HT1080 (cell line): ENCODE measurements around the gene MICAL1. TPM values are rescaled to one million over a fixed set of nuclear protein-coding genes. Genes with fewer than 3 reads are reported as not detected.
A peak's percentile ranks its signal among the peaks of the same experiment; 100 is the strongest.

Source experiments
- DNase-seq: peaks from one replicate; pipeline ENCODE4 v3.0.0-alpha.2; 2015; ENCODE audit warnings: low read depth
- polyA plus RNA-seq, 2 experiments: library from polyadenylated mRNA; depleted of rRNA; stranded (reverse); fragments of >200 nt; gene quantifications; 2 replicates each; pipeline ENCODE4 v1.2.3, GENCODE V29; 2015
- total RNA-seq: library from RNA; depleted of rRNA; stranded (reverse); fragments of >200 nt; shearing (Covaris generic); gene quantifications from 2 replicates; pipeline ENCODE4 v1.2.3, GENCODE V29; 2014; rRNA removed

Gene MICAL1, protein sequence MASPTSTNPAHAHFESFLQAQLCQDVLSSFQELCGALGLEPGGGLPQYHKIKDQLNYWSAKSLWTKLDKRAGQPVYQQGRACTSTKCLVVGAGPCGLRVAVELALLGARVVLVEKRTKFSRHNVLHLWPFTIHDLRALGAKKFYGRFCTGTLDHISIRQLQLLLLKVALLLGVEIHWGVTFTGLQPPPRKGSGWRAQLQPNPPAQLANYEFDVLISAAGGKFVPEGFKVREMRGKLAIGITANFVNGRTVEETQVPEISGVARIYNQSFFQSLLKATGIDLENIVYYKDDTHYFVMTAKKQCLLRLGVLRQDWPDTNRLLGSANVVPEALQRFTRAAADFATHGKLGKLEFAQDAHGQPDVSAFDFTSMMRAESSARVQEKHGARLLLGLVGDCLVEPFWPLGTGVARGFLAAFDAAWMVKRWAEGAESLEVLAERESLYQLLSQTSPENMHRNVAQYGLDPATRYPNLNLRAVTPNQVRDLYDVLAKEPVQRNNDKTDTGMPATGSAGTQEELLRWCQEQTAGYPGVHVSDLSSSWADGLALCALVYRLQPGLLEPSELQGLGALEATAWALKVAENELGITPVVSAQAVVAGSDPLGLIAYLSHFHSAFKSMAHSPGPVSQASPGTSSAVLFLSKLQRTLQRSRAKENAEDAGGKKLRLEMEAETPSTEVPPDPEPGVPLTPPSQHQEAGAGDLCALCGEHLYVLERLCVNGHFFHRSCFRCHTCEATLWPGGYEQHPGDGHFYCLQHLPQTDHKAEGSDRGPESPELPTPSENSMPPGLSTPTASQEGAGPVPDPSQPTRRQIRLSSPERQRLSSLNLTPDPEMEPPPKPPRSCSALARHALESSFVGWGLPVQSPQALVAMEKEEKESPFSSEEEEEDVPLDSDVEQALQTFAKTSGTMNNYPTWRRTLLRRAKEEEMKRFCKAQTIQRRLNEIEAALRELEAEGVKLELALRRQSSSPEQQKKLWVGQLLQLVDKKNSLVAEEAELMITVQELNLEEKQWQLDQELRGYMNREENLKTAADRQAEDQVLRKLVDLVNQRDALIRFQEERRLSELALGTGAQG
- 37.2 and 37.3 TPM in 2 replicates for total RNA-seq
- 20.1 and 22.0 TPM in 2 replicates for polyA plus RNA-seq (2015; cell fraction: cytosol; rRNA removed)
- polyA plus RNA-seq (2015; cell fraction: nucleus; rRNA removed) = 162 and 176 TPM in 2 replicates

DNA sequence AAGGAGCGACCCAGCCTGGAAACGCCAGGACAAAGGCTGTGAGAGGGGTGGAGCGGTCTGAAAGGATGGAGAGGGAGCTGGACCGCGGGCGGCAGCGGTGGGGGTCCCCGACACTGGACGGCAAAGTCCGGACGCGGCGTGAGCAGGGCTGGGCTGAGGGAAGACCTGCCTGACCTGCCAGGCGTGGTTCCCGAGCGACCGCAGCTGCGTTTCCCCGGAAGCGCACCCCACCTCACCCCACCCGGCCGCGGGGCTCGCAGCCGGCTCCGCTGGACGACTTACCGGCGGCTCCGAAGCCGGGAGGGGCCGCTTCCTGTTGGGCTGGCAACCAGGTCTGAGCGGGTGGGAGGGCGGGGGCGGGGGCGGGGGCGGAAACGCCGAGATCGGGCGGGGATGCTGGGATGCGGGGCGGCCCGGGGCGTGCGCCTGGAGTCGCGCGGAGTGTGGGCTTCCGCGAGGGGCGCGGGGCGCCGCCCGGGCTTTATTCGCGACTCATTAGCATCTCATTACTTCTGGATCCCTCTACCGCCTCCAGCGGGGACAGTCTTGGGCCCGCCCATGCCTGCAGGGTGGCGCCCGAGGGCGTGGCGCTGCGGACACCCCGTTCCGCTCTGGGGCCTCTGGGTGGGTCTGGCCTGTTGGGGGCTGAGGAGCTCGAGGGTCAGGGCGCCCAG lies at the start of gene MICAL1:
Gene MICAL1 (minus strand): TSS at position 336 of the 674 bp plus-strand sequence. CDS start 1,576 bp downstream, outside the sequence.
- DNase-seq = peak; percentile 77

DNA sequence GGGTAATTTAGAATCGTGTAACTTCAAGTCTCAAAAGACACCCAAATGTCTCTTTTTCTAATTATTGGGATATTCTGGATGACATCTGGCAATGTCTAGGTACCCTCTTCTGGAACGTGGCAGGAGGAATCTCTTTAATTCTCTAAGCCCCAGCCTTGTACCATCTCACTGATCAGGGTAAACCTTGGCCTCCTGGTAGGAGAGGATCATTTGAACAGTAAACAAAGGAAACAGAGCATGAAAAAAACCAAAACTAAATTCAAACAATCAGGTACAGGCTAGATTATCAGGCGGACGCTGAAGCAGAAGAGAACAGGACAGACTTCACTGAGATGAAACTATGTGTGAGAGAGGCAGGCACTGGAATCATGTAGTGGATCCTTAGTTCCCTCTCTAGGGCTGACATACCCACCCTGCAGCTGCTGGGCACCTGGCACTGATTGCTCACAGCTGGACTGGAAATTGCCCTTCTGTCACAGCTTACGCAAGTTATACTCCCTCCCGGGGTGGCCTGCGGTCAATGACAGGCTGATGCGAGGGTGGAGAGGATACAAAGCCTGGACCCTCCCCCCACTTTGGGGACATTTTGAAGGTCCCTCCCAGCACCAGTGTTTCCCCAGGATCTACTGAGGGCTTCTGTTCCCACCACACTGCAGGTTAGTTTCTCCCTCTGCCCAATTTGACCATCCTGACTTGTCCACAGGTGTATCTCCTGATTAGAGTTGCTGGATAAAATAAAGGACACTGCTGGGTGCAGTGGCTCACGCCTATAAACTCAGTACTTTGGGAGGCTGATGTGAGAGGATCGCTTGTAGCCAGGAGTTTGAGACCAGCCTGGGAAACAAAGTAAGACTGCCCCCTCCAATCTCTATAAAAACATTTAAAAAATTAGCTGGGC lies 48.0 kb upstream of the MICAL1 start:
- DNase-seq = no peak

DNA sequence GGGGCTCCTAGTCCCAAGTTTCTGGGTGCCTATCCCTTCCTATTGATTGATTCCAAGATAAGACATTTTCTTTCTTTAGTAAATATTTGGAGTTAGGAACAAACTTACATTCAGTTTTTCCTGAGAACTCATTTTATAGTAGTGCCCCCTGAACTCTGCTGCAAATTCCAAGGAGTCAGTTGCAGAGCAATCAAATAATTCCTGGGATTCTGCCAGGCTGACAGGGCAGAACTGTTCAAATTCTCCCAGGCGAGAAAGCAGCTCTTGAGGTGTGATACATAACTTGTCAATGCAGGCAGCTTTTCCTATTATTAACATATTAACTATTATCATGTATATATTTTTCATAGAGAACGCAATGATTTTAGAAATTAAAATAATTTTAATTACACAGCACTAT lies 43.4 kb upstream of the MICAL1 start:
- DNase-seq = no peak

DNA sequence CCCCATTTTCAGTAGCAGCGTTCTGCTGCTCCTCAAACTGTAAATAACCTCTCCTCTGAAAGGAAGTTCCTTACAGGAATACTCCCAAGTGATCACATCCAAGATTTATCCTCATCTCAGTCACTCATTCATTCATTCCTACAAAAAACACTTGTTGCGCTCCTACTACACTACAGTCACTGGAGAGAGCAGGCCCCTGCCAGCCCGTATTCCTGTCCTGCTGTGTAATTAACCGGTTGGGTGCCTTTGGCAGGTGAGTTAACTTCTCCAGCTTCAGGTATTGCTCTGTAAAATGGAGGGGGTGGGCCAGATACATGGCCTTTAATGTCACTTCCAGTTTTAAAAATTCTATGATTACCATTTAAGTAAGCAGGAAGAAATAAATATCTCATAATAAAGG lies 42.5 kb upstream of the MICAL1 start:
- no peak for DNase-seq

DNA sequence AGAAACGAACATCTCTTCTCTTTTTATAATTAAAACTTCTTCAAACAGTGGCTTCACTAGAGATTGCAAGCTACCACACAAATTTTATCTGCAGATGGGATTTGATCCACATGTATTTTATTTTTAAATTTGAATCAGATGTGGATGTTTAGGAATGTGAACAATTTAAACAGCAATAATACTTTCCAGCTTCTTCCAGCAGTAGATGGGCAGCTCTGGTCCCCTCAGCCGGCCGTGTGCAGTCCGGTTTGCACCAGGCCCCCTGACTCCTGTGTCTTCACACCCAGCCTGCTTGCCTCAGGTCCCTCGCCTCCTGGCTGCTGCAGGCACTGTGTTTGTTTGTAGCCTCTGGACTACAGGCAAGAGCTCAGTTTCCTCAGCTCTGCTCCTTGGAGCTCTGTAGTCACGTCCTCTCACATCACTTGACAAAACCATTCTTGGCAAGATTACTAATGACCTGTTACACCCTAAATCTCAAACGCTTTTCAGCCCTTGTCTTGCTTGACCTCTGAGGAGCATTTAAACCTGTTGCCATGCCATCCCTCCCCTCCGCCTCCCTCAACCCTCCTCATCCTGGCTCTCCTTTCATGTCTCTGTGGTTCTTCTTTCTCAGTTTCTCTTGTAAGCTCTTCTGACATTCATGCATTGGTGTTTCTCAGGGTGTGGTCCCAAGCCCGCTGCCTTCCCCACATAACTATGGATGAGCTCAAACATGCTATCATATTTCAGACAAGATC lies 40.6 kb upstream of the MICAL1 start:
- DNase-seq = no peak

DNA sequence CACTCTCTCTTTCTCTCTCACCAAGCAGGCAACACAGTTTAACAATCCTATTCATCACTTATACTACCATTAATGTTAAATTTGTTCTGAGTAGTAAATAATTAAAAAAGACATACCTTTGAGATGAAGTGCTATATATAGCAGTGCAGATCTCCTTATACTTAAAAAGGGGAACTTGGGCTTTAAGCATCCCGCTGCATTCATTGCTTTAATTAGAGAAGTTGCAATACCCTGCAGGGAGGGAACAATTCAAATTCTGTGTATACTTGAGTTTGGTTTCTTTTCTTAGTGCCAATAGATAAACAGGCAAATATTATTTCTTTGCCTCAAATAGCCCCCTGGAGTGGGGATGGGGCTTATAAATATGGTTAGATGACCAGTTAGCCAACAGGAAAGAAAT lies 38.3 kb upstream of the MICAL1 start:
- DNase-seq = no peak

DNA sequence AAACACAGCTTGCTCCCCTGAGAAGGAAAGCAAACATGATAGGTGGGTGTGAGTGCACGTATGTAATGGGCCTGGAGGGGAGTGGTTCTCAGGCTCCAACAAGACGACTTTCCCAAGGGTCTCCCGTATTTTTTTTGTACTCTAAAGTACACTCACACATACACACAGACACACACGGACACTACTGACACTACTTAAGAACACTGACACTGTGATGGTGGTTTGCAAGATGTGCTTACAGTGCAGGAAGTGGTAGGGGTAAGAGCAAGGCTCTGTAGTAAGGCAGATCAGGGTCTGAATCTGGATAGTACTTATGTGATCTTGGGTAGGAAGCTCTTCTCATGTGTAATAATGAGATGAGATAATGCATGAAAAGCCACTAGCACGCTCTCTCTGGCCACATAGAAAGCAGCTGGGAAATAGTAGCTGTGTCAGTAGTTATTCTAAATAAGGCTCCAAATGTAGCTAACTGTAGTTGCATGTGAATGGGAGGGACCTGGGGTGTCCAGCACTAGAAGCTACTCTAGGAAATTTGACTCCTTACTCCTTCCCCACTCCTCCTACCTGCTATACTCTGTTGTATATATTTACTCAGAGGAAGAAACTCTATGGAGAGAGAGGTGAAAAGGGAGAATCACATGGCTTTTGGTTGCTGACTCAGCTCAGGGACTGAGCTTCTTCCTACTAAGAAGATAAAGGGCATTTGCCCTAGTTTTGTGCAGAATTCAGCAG lies 35.8 kb upstream of the MICAL1 start:
- peak; percentile 46 for DNase-seq

DNA sequence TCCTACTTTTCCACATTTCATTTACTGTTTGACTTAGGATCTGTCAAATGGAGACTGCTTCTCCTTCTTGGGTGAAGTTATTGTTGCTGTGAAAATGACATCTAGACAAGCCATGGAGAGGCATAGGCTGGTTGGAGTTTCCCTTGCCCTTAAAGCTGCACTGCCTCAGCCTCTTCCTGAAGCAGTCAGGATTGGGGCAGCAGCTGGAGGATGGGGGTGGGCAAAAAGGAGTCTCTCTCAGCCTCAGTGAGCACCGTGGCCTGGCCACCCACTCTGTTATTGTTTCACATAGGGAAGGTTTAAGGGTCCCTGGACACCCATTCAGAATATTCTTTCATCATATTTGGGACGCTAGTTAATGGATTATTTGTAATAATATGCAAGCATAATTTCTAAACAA lies 35.1 kb upstream of the MICAL1 start:
- DNase-seq = no peak

DNA sequence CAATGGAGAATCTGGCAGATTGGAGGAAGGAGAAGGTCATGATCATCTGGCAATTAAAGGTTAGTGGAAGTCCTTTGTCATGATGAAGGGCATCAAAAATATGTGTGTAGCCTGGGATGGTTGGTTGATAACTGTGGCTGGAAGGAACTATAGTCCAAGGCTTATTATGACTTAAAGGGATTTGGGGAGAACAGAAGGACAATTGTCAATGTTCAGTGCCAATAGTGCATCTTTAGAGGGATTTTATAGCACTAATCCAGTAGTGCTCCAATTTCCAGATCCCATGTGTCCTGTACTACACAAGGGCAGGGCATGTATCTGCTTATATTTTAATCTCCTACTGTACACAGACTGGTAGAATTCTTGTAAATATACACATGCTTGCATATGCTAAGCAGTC lies 32.4 kb upstream of the MICAL1 start:
- no peak for DNase-seq

DNA sequence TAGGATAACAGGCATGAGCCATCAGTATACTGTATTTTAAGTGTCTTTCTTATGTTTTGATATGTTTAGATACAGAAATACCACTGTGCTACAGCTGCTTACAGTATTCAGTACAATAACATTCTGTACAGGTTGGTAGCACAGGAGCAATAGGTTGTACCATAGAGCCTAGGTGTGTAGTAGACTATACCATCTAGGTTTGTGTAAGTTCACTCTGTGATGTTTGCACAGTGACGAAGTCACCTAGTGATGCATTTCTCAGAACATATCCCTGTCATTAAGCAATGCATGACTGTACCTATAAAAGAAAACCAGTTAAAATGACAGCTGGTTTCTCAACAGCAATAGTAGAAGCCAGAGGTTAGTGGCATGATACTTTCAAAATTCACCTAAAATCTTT lies 30.5 kb upstream of the MICAL1 start:
- DNase-seq = no peak

DNA sequence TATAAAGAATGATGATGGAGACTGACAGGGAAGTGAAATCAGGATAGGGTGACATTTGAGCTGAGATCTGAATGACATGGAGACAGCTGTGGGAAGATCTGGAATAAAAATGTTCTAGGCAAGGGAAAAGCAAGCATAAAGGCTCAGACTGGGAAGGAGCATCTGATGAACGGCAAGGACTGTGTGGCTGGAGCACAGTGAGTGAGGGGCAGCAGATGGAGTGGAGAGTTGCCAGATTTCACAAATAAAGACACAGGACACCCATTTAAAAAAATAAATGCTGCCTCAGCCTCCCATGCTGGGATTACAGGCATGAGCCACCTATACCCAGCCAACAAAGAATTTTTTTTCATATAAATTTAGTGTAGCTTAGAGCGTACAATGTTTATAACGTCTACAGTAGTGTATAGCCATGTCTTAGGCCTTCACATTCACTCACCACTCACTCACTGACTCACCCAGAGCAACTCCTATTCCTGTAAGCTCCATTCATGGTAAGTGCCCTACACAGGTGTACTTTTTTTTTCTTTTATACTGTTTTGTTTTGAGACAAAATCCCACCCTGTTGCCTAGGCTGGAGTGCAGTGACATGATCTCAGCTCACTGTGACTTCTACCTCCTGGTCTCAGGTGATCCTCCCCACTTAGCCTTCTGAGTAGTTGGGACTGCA lies 29.8 kb upstream of the MICAL1 start:
- DNase-seq = no peak

DNA sequence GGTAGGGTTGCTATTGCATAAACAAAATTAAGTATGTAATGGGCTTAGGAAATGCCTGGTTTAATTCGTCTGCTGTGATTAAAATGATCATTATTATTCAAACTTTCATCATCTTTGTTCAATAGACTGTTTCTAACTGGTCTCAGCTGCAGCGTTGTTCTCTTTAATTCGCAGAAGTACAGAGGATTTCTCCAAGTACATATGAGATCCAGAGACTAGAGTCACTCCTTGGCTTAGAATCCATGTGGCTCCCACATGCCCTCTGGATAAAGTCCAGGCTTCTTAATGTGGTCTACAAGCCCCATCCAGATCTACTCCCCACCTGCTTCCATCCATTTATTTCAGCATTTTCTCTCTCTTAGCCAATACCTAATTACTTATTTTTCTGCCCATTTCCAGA lies 28.6 kb upstream of the MICAL1 start:
- DNase-seq = no peak

DNA sequence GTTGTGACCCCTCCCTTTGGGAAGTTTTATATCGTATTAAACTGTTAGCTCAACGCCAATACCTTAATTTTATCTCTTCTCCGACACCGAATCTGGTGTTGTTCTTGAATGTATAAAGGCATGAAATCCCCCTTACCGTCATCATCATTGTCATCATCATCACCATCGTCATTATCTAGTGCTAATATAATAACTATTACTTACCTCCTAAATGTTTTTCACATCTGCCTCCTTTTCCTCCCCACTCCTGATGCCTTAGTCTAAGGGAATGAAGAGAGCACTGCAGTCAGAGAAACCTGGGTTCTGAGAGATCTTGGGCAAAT lies 28.1 kb upstream of the MICAL1 start:
- DNase-seq = no peak

DNA sequence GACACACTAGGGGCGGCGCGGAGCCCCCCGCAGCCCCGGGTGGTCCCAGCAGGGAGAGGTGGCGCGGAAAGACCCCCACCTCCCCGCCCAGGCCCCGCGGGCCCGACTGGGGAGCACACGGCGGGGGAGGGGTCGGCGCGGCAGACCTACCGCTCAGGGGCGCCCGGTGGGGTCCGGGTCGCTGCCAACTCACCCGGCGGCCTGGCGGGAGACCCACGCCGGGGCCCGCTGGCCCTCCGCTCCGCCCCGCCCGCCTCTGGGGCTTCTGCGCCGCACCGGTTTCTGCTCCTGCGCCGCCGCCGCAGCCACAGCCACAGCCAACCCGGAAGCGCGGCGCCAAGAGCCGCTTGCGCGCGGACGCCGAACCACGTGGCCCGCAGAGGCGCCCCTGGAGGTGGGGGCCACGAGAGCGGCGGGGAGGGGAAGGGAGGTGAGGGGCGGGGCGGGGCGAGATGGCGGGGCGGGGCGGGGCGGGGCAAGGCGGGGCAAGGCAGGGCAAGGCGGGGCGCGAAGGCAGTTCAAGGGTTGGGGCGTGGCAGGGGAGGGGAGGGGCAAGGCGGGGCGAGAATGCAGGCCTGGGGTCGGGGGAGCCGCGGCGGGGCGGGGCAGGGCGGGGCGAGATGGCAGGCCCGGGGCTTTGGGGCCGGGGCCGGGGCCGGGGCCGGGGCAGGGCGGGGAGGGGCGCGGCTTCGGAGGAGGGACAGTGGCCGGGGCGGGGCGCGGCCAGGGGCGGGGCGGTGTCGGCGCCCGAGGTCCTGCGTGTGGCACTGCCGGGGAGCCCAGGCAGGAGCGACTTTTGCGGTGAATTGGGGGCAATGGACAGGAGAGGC lies 27.5 kb upstream of the MICAL1 start, which contains the start of gene ZBTB24:
Gene ZBTB24 (minus strand): TSS at position 315 of the 830 bp plus-strand sequence. CDS start 1,193 bp downstream, outside the sequence.
- DNase-seq = peak; percentile 76

DNA sequence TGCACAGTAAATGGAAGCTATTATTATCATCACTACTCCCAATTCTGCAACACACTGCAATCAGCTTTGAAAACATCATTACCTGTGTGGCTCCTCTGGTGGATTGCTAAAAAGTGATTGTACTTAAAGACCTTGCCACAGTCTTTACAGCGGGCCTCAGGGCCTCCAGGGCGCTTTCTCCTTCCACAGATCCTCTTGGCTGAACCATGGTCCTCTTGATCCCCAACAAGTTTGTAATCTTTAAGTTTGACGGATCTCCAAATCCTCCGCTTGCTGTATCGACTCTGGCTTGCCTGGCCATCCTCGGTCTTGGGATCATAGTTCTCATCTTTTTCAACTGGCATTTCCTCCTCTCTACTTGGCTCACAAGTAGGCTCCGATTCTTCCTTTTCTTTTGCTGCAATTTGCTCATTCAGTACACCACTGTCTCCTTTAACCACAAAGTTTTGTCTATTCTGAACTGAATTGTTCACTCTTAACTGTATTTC lies 25.5 kb upstream of the MICAL1 start:
- no peak for DNase-seq

DNA sequence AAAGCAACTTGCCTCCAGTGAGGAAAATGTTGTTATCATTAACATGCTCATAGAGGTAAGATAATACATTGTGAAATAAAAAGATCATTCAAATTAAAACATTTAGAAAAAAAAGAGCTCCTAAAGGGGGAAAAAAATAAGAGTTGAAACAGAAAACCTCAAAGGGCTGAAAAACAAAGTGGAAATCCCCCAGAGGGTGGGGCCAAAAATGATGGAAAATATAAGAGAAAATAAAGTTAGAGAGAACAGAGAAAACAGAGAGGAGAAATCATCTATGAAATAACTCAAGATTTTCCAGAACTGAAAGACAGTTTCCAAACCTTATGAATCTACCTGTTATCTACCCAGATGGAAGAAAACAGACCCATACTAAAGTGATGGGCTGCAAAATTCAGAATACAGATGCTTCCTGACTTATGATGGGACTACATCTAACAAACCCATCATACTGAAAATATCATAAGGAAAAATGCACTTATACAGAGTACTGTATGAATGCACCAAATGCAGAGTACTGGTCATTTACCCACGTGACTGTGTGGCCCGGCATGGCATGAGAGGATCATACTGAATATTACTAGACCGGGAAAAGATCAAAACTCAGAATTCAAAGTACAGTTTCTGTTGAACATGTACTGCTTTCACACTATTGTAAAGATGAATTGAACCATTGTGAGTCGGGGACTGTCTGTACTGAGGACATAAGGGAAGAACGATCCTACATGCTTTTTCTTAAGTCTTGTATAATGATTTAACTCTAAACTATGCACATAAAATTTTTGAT lies 23.5 kb upstream of the MICAL1 start:
- DNase-seq = no peak
